Lower leg skin (tissue), 3 donors: ENCODE results near the gene PACS1.

Experiments used
- CTCF ChIP-seq, 3 donors: fragments of 450-650 bp; IDR thresholded peaks; one replicate each; pipeline ENCODE4 v1.5.1; 2016; ENCODE audit warnings: antibody characterized with exemption in 3 of 3, mild to moderate bottlenecking in 3 of 3, moderate library complexity in 2 of 3
- POLR2A ChIP-seq, 2 donors: fragments of 450-650 bp; IDR thresholded peaks; one replicate each; pipeline ENCODE4 v1.6.1; 2016 to 2017; ENCODE audit warnings: antibody characterized with exemption in 2 of 2, mild to moderate bottlenecking in 1 of 2, moderate library complexity in 1 of 2

GRCh38 chr11:66026017-66026529 is 44.0 kb upstream of the PACS1 start, which contains the start of gene CATSPER1:
- no peak for TF ChIP-seq CTCF (IDR thresholded peaks at IDR 0.05)
- TF ChIP-seq POLR2A (IDR thresholded peaks at IDR 0.05), result no peak
